Endothelial cell of hepatic sinusoid (primary cell): ENCODE results near the gene AOAH.
"Not testable (repeated sequence)": the region's sequence is repeated elsewhere in the genome, so short reads cannot be mapped to it uniquely, and the experiment has no call there.

Source experiments
- in situ Hi-C: cut with HindIII; loops from 2 replicates; pipeline ENCODE4 v1.10.0; 2017; ENCODE audit warnings: low sequenced_read_pairs

The AOAH gene

GRCh38 chr7:36739351-36739750 lies 15.1 kb upstream of the AOAH start:
- in situ Hi-C loops, result no loop called here

DNA sequence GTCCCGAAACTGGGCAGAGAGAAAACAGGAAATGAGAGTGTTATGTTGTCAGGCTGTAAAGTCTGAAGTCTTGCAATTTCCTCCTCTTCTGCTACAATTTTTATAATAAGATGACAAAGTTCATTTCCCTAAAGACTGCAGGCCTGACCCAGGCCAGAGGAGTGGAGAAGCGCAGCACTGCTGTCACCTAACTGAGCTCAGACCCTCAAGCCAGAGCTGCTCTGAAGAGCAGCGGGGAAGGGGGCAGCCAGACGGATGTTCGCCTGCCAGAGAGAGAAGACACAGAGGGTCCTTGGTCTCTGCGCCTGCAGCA lies 12.6 kb upstream of the AOAH start:
- in situ Hi-C loops, result no loop called here

DNA sequence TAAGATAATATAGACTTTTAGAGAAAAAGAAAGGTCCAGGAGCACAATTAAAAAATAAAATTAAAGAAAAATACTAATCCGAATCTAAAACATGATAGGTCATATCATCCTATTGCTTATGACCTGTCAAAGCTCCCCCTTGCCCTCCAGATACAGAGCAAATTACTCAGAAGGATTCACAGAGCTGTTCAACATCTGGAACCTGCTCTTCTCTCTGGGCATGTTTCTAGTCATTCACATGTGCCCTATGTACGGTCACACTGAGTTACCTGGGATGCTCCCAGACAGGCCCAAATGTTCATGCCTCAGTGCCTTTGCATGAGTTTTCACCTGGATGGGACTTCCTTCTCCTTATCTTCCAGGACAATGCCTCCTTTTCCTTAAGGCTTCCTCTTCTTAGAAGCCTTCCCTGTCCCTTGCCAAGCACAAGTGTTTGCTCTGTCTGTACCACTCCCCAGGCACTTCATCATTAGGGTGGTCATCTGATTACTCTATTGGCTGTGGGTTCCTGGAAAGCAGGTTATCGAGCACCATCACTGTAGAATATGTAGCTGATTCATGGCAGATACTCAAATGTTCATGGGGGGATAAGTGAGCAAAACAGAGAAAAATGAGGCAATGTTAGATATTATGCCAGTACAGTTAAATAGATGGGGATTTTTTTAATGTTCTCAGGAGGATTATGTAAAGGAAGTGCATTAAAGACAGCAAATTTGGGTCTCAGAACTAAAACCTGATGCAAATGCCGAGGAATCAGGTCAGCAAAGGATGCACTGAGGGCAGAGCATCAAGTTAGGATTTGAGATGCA lies 12.0 kb upstream of the AOAH start:
- in situ Hi-C loops, result no loop called here

DNA sequence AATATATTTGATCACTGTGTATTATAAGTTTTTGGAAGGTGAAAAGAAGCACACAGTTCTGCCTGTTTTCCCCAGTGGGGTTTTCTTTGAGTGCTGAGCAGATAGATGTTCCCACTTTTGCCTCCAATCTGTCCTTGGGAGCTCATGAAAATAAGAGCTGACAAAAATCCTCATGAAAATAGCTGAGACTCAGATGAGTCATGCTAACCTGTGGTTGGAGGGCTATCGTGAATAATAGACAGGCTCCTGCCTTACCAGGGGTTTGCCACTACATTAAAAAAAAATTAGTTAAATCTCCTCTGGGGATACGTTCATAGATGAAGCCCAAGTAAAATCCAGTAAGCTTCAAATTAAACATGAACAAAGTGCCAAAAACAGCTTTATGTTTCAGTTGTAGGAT lies 10.9 kb upstream of the AOAH start:
- in situ Hi-C loops, result no loop called here

- in situ Hi-C loops, result no loop called here
These were observed 10.4 kb upstream of the AOAH start for GRCh38 chr7:36734731-36735130.

- in situ Hi-C loops, result no loop called here
These were observed 9.1 kb upstream of the AOAH start for GRCh38 chr7:36733411-36733810.

GRCh38 chr7:36732806-36733205 lies 8.5 kb upstream of the AOAH start:
- in situ Hi-C loops, result no loop called here

DNA sequence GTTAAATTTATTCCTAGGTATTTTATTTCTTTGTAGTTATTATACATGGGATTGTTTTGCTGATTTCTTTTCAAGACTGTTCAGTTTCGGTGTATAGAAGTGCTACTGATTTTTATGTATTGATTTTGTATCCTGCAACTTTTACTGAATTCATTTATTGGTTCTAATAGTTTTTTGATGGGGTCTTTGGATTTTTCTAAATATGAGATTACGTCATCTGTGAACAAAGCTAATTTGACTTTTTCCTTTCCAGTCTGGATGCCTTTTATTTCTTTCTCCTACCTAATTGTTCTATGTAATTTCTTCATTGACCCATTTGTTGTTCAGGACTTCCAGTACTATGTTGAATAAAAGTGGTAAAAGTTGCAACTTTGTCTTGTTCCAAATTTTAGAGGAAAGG lies 5.8 kb upstream of the AOAH start:
- in situ Hi-C loops, result no loop called here

- in situ Hi-C loops, result no loop called here
These were observed 3.8 kb upstream of the AOAH start for GRCh38 chr7:36728143-36728542.

DNA sequence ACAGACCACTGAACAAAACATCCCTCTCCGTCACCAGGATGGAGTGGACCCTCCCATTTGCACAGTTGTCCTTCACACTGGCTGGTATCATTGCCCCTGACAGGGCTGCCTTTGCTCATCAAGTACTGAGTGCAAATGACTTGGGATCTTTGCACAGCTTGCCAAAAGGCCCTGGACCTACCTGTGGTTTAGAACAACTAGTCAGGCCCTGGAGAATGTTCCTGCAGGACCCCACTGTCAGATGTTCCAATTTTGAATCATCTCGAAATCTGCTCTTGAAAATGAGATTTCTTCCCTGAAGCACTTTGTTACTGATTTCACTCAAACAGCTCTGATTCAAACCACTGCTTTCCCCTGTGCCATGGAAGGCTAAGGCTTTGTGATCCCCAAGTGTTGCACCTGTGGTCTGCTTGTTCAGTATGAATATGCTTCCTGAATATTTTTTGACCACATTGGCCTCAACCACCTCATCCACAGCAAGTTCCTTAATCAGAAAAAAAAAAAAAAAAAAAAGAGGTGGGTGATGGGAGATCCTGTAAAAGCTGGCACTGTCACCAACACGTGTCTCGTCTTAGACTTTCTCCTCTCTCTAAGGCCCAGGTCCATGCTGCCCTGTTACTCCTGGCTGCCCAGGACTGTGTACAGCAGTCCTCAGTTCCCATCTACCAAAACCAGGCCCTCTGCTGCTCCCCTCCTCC lies 2.7 kb upstream of the AOAH start:
- in situ Hi-C loops, result no loop called here

DNA sequence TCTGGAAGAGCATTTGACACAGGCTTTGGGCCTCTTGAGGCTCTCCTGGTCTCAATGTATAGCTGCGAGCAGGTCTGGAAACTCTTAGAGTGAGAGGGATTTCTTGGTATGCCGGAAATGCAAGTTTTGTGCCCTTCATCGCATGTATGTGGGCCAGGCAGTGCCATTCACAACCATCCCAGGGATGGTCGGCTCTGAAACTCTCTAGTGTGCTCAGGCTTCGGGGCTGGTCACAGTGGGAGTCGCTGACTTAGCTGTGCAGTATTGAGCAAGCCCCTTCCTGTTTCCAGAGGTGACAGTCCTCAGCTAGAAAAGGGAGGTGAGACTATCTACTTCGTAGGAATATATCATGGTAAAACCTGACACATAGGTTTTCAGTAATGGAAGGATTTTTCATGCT lies 2.0 kb upstream of the AOAH start:
- in situ Hi-C loops, result no loop called here

DNA sequence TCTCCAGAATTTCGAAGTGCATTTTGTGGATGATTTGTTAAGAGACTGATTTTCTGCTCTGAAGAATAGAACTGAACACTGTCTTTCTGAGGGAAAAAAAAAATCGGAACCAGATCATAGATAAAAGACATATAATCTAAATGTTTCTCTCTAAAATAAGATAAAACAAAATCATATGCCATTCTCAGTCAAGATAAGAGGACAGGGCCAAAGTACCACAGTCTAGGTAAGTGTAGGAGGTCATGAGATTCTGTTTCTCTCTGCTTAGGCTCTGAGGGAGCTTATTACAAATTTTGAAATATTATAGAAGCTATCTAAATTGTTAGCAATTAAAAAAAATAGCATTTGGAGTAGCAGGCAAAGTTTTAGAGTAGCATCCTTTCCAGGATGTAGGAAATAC lies 702 bp upstream of the AOAH start:
- in situ Hi-C loops, result no loop called here

- in situ Hi-C loops, result no loop called here
These were observed 1.0 kb downstream of the AOAH start for GRCh38 chr7:36723291-36723690.

DNA sequence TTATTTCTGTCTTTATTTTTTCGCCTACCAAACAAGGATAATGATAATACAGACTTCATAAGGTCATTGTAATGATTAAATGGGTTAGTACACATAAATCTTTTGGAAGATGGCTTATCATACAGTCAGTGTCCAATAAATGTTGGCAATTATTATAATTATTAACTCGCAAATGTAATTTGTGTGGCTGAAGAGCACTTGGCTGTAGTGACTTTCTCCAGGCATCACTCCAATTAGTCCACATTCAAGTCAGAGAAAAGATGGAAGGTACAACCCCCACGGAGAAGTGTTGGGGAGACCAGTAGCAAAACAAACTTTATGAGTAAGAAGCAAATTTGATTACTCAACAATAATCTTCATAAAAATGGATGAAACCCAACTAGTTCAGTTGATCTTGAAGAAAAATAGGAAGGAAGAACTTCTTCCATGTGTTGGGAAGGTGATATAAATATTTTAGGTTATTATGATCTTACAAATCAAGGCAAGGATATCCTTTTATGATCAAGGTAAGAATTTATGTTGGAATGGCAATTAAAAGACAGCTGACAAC lies 5.1 kb downstream of the AOAH start:
- in situ Hi-C loops, result no loop called here

DNA sequence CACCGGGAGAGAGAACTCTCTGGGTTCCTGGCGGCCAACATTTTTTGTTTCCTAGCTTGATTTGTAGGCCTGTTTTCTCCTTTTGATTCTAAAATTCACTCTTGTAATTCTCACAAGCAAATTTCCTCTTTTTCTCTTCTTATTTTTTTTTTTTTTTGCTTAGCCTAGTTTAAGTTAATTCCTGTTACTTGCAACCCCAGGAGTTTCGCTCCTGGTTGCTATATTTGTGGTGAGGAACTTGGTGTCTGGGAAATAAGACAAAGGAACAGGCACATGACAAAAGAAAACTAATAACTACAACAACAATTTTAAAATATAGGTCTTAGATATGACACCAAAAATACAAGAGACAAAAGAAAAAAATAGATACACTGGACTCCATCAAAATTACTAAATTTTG lies 6.7 kb downstream of the AOAH start:
- in situ Hi-C loops, result no loop called here

- in situ Hi-C loops, result not testable (repeated sequence)
These were observed 7.5 kb downstream of the AOAH start for GRCh38 chr7:36716802-36717201.

DNA sequence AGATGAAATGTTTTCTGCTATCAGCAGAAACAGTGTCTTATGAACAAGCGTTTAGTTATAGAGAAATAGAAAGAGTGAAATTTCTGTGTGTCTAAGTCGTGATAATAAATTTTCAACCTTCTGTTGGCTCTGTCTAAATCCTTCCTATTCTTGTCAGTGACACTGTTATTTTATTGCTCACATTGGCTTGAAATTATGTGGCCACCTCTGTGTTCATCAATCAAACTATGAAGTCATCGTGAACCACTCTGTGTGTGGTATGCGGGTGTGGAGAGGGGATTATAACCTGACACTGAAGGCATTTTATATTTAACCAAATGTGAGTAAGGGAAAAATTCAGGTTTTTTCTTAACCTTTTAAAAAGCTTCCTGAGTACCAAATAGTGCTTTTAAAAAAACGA lies 12.3 kb downstream of the AOAH start:
- in situ Hi-C loops, result no loop called here

DNA sequence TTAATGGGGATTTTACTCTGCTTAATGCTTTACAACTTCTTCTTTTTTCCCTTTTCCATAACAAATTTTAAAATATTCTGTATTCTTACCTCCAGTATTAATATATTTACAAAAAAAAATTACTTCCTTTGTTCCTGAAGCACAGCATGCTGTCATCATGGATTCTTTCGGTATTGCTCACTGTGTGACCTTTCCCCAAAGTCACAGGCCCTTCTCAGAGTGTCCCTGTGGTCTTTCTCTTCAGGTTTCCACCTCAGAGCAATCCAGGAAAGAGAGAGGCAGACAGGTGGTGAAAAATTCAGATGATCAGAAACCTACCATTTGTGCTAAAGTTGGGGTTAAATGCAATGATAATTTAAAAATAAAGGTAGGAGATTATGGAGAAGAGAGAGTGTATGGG lies 13.0 kb downstream of the AOAH start:
- in situ Hi-C loops, result no loop called here

- in situ Hi-C loops, result no loop called here
These were observed 14.0 kb downstream of the AOAH start for GRCh38 chr7:36710186-36710791.

- in situ Hi-C loops, result no loop called here
These were observed 15.5 kb downstream of the AOAH start for GRCh38 chr7:36708767-36709166.

DNA sequence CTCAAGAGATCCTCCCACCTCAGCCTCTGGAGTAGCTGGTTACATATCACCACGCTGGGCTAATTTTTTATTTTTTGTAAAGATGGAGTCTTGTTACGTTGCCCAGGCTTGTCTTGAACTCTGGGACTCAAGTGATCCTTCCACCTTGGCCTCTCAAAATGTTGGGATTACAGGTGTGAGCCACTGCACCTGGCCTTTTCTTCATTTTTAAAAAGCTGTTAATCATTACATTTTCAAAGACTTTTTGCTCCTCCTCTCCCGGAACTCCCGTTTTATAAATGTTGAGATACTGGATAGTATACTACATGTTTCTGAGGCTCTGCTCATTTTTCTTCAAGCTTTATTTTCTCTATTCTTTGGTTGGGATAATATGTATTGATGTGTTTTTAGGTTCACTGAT lies 16.4 kb downstream of the AOAH start:
- in situ Hi-C loops, result no loop called here

GRCh38 chr7:36707465-36707864 lies 16.8 kb downstream of the AOAH start:
- in situ Hi-C loops, result no loop called here
